Activated naive CD8-positive, alpha-beta T cell treated with anti-CD3 and anti-CD28 coated beads, Interleukin-2, amount 10 ng/mL, durations not matched to agents 7 days and 5 days (primary cell): Measurements from ENCODE around the gene LMNA. TPM values are rescaled to one million over a fixed set of nuclear protein-coding genes. Genes with fewer than 3 reads are reported as not detected.
A peak's percentile ranks its signal among the peaks of the same experiment; 100 is the strongest.

Source experiments
- ATAC-seq: fragments of 150-1000 bp; cut with Tn5 transposase; one replicate; pipeline ENCODE4 v1.10.0; 2021; ENCODE audit warnings: low read depth, moderate library complexity
- POLR2A ChIA-PET: fragments of 350-600 bp; sonication (Branson Sonifier 250); formaldehyde crosslinking; loops from one replicate; lab custom pipeline; 2021; ENCODE audit warnings: antibody characterized with exemption; lab: Charles Lee
- DNase-seq: peaks from one replicate; pipeline ENCODE4 v3.0.0; 2021
- H3K27ac Mint-ChIP-seq: one replicate; pipeline ENCODE4 v1.8.0; 2022; ENCODE audit warnings: mild to moderate bottlenecking, mixed read lengths
- H3K27me3 Mint-ChIP-seq: one replicate; pipeline ENCODE4 v1.8.0; 2022; ENCODE audit warnings: mild to moderate bottlenecking, moderate library complexity, mixed read lengths
- H3K36me3 Mint-ChIP-seq: one replicate; pipeline ENCODE4 v1.8.0; 2021; ENCODE audit warnings: mild to moderate bottlenecking, mixed read lengths
- H3K4me1 Mint-ChIP-seq: one replicate; pipeline ENCODE4 v1.8.0; 2021; ENCODE audit warnings: mixed read lengths
- H3K4me3 Mint-ChIP-seq: one replicate; pipeline ENCODE4 v1.8.0; 2022; ENCODE audit warnings: mild to moderate bottlenecking, moderate library complexity, mixed read lengths
- H3K9me3 Mint-ChIP-seq: one replicate; pipeline ENCODE4 v1.8.0; 2021; ENCODE audit warnings: mixed read lengths
- total RNA-seq, 2 experiments: library from RNA; stranded (reverse); gene quantifications; one replicate each; pipeline ENCODE4 v1.2.3, GENCODE V29; 2021

Gene LMNA
- total RNA-seq, 2 experiments from 2014 or later, result 11.7 to 13.0 TPM

DNA sequence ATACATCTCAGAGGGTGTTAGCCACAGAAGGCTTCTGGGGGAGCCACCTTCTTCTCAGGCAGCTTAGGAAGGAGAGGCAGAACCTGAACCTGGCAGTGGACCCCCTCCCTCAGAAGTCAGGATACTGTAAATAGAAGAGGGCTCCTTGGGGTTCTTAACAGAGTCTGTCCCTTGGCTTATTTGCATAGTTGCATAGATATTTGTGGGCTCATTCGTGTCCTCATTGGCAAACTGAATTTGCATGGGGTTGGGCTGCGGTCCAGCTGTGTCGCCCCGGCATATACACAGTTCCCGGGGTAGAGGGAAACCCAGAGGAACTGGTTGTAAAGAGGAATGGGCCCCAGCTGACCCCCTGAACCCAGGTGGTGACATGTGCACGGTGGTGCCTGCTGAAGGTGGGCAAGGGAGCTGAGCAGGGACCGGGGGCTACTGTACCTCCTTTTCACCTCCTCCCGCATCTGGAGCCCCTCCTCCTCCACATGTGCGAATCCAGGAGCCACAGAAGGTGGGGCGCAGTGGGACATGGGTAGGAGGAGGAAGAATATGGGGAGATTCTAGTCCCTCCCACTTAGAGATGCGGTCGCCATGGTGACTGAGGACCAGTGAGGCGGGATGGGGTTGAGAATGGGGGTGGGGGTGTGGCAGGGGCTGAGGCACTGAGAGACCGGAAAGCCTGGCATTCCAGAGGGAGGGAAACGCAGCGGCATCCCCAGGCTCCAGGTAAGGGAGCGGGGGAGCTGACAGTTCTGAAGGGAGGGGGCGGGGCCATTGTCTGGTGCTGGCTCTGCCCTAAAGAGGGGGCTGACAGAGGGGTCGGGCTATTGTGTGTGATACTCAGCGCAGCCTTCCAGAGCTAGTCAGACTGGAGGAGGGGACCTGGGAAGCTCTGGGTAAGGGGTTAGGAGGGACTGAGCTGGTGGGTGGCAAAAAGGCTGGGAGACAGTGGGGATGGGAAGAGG lies 35.1 kb downstream of the LMNA start:
- Mint-ChIP-seq H3K27ac (peak overlapping the region; percentile 47), H3K9me3 (no peaks in the 10 kb centered on the region), H3K27me3 (peaks cover 2% of the 10 kb centered on the region), H3K4me3 (no peak overlapping the region), H3K36me3 (no peaks in the 10 kb centered on the region), H3K4me1 (peaks cover 52% of the 10 kb centered on the region)
- ATAC-seq, result no peak
- DNase-seq, result no peak
- POLR2A ChIA-PET, result interaction anchor here (0.6 to 6.0 kb wide), 5 partner anchors 12 to 85 kb away, joined by 3 to 79 read pairs (median 6); partner anchors contain the start of genes PMF1 and SLC25A44

DNA sequence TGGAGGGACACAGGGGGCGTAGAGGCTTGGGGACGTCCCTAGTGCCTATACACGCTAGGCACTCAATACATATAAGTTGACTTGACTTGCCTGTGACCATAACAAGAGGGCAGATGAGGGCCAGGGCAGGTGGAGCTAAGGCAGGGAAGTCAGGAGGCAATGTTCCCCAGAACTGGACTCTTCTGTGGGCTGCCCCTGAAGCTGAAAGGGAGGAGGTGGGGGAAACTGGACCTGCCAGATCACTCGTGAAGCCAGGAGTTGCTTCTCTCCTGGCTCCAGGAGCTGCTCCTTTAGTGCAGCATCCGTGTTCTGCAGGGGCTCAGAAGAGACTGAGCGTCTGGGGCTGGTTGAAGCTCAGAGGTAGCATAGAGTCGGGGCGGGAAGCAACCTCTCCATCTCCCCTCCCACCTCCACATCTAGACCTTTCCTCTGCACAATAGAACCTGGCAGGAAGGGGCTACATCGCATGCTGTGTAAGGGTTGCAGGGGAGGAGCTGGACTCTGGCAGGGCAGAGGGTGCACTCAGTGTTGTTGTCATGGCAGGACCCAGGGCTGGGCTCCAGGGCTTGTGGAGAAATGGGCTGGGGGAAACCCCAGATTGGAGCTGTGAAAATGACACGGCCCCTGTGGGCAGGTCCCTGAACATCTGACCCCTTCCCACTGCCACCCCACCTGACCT lies 36.0 kb downstream of the LMNA start:
- POLR2A ChIA-PET, result interaction anchor here (0.6 to 6.0 kb wide), 5 partner anchors 43 to 82 kb away, joined by 4 to 79 read pairs (median 6); partner anchors contain the start of genes PMF1 and SLC25A44
- Mint-ChIP-seq H3K27me3 (no peaks in the 10 kb centered on the region), H3K4me1 (peaks cover 59% of the 10 kb centered on the region), H3K9me3 (no peaks in the 10 kb centered on the region), H3K4me3 (no peak overlapping the region), H3K36me3 (no peaks in the 10 kb centered on the region), H3K27ac (peak overlapping the region; percentile 19)
- DNase-seq, result no peak
- ATAC-seq, result no peak

DNA sequence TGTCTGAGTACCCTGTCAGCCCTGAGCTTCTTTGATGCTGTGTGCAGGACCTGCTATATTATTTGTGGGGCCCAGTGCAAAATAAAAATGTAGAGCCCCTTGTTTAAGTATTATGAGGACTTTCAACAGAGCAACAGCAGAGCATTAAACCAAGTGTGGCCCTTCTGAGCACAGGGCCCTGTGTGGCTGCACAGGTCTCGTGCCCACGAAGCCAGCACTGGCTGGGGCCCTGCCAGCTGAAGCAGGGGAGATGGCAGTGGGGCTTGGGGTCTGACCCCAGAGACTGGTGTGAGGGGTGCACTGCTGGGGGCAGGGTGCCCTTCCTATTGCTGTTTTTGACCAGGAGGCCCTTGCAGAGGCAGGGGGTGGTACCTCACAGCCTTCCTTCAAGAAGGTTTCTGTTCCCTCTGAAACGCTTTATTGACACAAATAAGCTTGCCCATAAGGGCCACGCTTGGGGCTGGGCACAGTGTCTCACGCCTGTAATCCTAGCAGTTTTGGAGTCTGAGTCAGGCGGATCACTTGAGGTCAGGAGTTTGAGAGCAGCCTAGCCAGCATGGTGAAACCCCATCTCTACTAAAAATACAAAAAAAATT lies 36.7 kb downstream of the LMNA start:
- DNase-seq (no peak), ATAC-seq (no peak)
- H3K4me1 Mint-ChIP-seq, result peaks cover 62% of the 10 kb centered on the region
- H3K9me3 Mint-ChIP-seq, result no peaks in the 10 kb centered on the region
- H3K27me3 Mint-ChIP-seq, result no peaks in the 10 kb centered on the region
- no peak overlapping the region for H3K4me3 Mint-ChIP-seq
- no peak overlapping the region for H3K27ac Mint-ChIP-seq
- POLR2A ChIA-PET, result interaction anchor here (0.6 to 6.0 kb wide), 5 partner anchors 43 to 81 kb away, joined by 3 to 79 read pairs (median 6); partner anchors contain the start of genes PMF1 and SLC25A44
- H3K36me3 Mint-ChIP-seq, result peaks cover 3% of the 10 kb centered on the region

DNA sequence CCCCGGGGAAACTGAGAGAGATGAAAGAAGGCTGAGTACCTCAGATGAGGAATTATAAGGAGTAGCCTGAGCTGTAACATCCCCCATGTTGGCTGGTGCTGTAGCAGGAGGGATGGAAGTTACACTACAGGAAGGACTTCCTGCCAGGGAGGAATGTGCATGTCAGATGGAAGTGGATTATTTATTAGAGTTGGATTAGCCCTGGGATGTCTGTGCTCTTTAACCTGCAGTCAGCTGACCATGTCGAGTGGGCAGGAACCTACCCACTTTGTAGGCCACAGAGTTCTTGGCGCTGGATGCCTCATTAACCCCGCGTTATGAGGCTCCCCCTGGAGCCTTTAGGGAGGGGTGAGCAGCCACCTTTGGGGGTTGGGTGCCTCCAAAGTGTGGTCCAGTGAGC lies 38.1 kb downstream of the LMNA start:
- Mint-ChIP-seq H3K9me3 (no peaks in the 10 kb centered on the region), H3K27ac (peak overlapping the region; percentile 68), H3K36me3 (peaks cover 6% of the 10 kb centered on the region), H3K4me1 (peaks cover 60% of the 10 kb centered on the region), H3K27me3 (no peaks in the 10 kb centered on the region), H3K4me3 (no peak overlapping the region)
- DNase-seq (no peak), ATAC-seq (no peak)
- POLR2A ChIA-PET, result interaction anchor here (0.8 to 2.6 kb wide), 3 partner anchors 48 to 73 kb away, joined by 3 to 13 read pairs (median 7); partner anchors contain the start of gene PMF1

DNA sequence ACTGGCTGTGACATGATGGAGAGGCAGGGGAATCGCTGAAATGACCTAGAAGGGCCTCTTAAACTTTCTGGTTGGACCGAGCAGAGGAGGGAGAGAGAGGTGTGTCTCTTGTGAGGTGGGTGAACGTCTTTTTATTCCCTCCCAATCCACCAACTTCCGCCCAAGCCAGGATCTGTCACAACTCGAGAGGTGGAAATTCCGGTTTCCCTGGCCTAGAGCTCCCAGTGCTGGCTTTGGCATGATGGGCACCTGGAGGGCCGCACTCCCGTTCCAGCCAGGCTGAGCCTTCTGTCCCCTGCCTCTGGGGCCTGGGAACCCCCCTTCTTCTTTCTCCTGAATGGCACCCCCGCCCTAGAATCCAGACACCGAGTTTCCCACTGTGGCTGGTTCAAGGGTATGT lies 38.9 kb downstream of the LMNA start, which contains the start of gene SEMA4A:
SEMA4A (plus strand) TSS at position 224 of the 400 bp plus-strand sequence. CDS start 994 bp downstream, outside the sequence.
- H3K9me3 Mint-ChIP-seq, result no peaks in the 10 kb centered on the region
- no peak for DNase-seq
- H3K27me3 Mint-ChIP-seq, result no peaks in the 10 kb centered on the region
- peaks cover 6% of the 10 kb centered on the region for H3K36me3 Mint-ChIP-seq
- H3K27ac Mint-ChIP-seq, result peak within 1 kb of the TSS; percentile 68
- POLR2A ChIA-PET, result interaction anchor here (1.2 to 2.6 kb wide), 4 partner anchors 40 to 129 kb away, joined by 3 to 13 read pairs (median 10); partner anchors contain the start of genes PMF1, SLC25A44 and SMG5
- ATAC-seq, result no peak
- peak within 1 kb of the TSS; percentile 88 for H3K4me3 Mint-ChIP-seq
- peaks cover 52% of the 10 kb centered on the region for H3K4me1 Mint-ChIP-seq

DNA sequence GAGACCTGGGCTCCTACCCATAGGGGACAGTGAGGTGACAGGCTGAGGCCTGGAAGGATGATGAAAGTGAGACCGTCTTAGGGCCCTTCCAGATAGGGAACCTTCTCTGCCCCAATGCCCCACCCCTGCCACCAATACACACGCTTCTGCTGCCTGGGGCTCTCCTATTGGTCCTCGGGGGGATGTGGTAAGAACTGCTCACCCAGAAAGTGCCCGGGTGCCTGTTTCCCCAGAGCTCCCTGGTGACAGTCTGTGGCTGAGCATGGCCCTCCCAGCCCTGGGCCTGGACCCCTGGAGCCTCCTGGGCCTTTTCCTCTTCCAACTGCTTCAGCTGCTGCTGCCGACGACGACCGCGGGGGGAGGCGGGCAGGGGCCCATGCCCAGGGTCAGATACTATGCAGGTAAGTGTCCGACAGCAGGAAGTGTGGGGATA lies 39.8 kb downstream of the LMNA start:
- ATAC-seq (peak; percentile 91), DNase-seq (peak; percentile 53)
- H3K27me3 Mint-ChIP-seq, result no peaks in the 10 kb centered on the region
- peaks cover 6% of the 10 kb centered on the region for H3K36me3 Mint-ChIP-seq
- peak overlapping the region; percentile 65 for H3K27ac Mint-ChIP-seq
- peak overlapping the region; percentile 88 for H3K4me3 Mint-ChIP-seq
- H3K9me3 Mint-ChIP-seq, result no peaks in the 10 kb centered on the region
- POLR2A ChIA-PET, result interaction anchor here (0.7 to 2.6 kb wide), 6 partner anchors 10 to 128 kb away, joined by 3 to 13 read pairs (median 6); partner anchors contain the start of genes PMF1, SLC25A44 and SMG5
- peaks cover 51% of the 10 kb centered on the region for H3K4me1 Mint-ChIP-seq

DNA sequence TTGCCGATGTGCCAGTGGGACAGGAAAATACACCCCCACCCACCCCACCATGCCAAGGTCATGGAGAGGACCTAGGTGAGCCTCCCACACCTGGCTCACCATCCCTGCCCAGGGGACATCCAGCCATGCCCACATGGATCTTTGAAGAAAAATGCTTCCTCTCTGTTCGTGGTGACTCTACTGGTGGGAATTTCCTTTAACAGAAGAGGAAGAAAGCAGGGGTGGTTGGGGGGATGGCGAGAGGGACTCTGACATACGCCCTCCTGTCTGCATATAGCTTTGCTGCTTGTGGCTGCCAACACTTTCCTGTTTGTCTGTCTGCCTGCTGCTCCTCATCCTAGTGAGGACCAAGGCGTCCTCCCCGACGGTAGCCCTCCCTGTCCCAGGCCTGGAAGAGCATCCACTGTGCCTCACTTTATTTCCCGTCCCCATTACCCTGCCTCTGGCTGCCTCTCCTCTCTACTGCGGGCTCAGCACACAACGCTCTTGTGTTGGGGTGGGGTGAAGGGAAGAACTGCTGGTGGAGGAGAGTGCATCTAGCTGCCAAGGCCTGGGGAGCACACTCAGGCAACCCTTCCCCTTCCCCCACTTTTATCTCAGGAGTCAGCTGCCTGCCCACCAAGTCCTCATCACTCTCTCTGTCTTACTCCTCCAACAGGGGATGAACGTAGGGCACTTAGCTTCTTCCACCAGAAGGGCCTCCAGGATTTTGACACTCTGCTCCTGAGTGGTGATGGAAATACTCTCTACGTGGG lies 41.4 kb downstream of the LMNA start:
- no peak for ATAC-seq
- no peak for DNase-seq
- Mint-ChIP-seq H3K27ac (peak overlapping the region; percentile 75), H3K9me3 (no peaks in the 10 kb centered on the region), H3K4me3 (peak overlapping the region; percentile 88), H3K27me3 (no peaks in the 10 kb centered on the region), H3K36me3 (peaks cover 6% of the 10 kb centered on the region), H3K4me1 (peaks cover 51% of the 10 kb centered on the region)
- POLR2A ChIA-PET, result interaction anchor here (0.6 to 1.4 kb wide), 3 partner anchors 8 to 96 kb away, joined by 3 to 5 read pairs (median 4); partner anchors contain the start of gene SLC25A44

DNA sequence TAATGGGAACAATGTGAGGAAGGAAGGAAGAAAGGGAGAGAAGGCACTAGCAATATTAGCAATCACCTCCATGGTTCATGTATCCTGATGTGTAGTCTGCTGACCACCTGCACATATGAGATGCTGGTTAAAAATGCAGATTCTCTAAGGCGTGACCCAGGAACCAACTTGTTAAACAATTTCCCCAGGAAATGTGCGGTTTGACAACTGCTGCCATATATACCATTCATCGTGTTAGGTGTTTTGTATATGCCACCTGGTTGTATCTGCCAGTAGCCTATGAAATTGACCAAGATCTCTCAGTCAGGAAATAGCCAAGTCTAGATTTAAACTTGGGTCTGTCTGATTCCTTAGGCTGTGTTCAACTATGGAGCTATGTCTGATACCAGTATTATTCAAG lies 43.0 kb downstream of the LMNA start:
- H3K27ac Mint-ChIP-seq, result no peak overlapping the region
- POLR2A ChIA-PET, result no interaction called here
- ATAC-seq (no peak), DNase-seq (no peak)
- H3K36me3 Mint-ChIP-seq, result peaks cover 6% of the 10 kb centered on the region
- no peaks in the 10 kb centered on the region for H3K27me3 Mint-ChIP-seq
- no peaks in the 10 kb centered on the region for H3K9me3 Mint-ChIP-seq
- no peak overlapping the region for H3K4me3 Mint-ChIP-seq
- H3K4me1 Mint-ChIP-seq, result peaks cover 47% of the 10 kb centered on the region

DNA sequence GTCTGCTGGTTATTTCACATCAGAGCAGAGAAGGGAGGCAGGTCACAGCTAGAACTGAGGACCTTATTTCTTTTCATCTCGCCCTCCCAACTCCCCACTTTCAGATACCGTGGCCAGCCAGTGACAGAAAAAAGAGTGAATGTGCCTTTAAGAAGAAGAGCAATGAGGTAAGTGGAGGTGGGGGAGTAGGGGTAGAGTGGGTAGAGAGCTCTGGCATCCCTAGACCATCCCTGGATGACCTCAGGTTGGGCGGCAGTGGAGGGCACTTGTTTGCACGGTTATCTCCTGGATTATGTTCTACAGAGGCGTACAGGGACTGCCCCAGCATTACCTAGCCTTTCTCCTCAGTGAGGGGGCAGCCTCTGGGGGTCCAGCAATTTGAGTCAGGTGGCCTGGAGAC lies 43.5 kb downstream of the LMNA start:
- peaks cover 43% of the 10 kb centered on the region for H3K4me1 Mint-ChIP-seq
- no peak overlapping the region for H3K4me3 Mint-ChIP-seq
- H3K27ac Mint-ChIP-seq, result no peak overlapping the region
- no peaks in the 10 kb centered on the region for H3K27me3 Mint-ChIP-seq
- DNase-seq (no peak), ATAC-seq (no peak)
- H3K36me3 Mint-ChIP-seq, result peaks cover 6% of the 10 kb centered on the region
- POLR2A ChIA-PET, result no interaction called here
- no peaks in the 10 kb centered on the region for H3K9me3 Mint-ChIP-seq

DNA sequence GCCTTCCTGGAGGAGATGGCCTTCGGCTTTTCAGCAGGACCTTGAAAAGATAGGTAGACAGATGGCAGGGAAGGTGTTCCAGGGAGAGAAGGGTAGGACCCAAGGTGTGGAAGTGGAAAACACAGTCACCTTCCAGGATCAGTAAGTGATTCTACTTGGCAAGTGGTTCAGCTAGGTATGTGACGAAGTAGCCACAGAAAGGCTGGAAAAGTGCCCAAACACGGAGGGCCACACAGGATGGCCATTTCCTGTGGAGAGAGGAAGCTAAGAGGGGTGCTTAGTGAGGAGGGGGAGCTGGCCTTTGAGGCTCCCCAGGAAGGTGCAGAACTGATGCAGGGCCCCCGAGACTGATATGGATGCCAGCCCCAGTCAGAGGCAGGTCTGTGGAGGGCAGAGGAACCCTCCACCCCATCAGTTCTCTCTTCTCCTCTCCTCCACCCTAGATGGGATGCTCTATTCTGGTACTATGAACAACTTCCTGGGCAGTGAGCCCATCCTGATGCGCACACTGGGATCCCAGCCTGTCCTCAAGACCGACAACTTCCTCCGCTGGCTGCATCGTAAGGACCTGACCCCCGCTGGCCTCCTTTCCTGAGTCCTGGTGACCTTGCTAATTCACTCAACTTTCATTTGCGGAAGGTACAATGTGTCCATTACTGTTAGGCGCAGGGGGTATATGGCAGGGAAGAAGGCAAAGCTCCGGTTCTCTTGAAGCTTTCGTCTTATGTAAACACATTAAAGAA lies 45.7 kb downstream of the LMNA start:
- DNase-seq (no peak), ATAC-seq (no peak)
- Mint-ChIP-seq H3K36me3 (peaks cover 11% of the 10 kb centered on the region), H3K27me3 (peaks cover 3% of the 10 kb centered on the region), H3K4me3 (peak overlapping the region; percentile 59), H3K27ac (peak overlapping the region; percentile 2), H3K9me3 (no peaks in the 10 kb centered on the region), H3K4me1 (peaks cover 32% of the 10 kb centered on the region)
- POLR2A ChIA-PET, result interaction anchor here (1.0 kb wide), 1 partner anchor 13 kb away, joined by 4 read pairs; no protein-coding TSS in a partner anchor

DNA sequence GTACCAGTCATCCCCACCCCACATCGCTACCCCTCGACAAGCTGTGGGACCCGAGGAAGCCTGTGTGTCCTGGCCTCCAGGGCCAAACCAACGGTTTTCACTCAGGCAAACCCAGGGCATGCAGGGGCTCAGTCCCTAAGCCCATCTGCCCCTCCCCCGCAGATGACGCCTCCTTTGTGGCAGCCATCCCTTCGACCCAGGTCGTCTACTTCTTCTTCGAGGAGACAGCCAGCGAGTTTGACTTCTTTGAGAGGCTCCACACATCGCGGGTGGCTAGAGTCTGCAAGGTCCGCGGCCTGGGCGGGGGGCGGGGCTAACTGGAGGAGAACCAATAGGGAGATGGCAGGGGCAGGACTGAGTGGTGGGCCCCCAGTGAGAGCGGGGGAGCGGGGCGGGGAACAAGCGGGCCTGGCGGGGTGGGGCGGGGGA lies 46.2 kb downstream of the LMNA start:
- H3K4me1 Mint-ChIP-seq, result peaks cover 28% of the 10 kb centered on the region
- POLR2A ChIA-PET, result interaction anchor here (0.7 to 2.4 kb wide), 5 partner anchors 12 to 33 kb away, joined by 3 to 7 read pairs (median 4); partner anchors contain the start of gene SLC25A44
- DNase-seq, result peak; percentile 56
- peaks cover 16% of the 10 kb centered on the region for H3K36me3 Mint-ChIP-seq
- H3K4me3 Mint-ChIP-seq, result peak overlapping the region; percentile 59
- peak; percentile 77 for ATAC-seq
- no peaks in the 10 kb centered on the region for H3K9me3 Mint-ChIP-seq
- H3K27ac Mint-ChIP-seq, result peak overlapping the region; percentile 40
- peaks cover 4% of the 10 kb centered on the region for H3K27me3 Mint-ChIP-seq
